HepG2 (cell line): ENCODE measurements around the gene CCDC88C. TPM values are rescaled to one million over a fixed set of nuclear protein-coding genes. Genes with fewer than 3 reads are reported as not detected.

Experiments used
- ATAC-seq: fragments of 200-7000 bp; cut with Tn5 transposase; 3 replicates; pipeline ENCODE4 v1.9.1; 2020; ENCODE audit warnings: mild to moderate bottlenecking, moderate library complexity
- BruUV-seq: library from RNA; stranded (reverse); fragments of 400-500 nt; replicated peaks from 2 replicates; lab custom pipeline; 2021; lab: Mats Ljungman, UMichigan
- CTCF ChIA-PET: fragments of 300-600 bp; formaldehyde crosslinking; extraction: SDS; loops from one replicate; lab custom pipeline; 2021; ENCODE audit warnings: low total read pairs, inconsistent platforms, low intra/inter-chr PET ratio; lab: Yijun Ruan, JAX
- POLR2A ChIA-PET: fragments of 350-600 bp; sonication (Branson Sonifier 250); formaldehyde crosslinking; loops from one replicate; lab custom pipeline; 2020; ENCODE audit warnings: antibody characterized with exemption, inconsistent platforms; lab: Yijun Ruan, JAX
- DNase-seq: peaks from one replicate; pipeline ENCODE4 v3.0.0-alpha.2; 2015; ENCODE audit warnings: low spot score
- FAIRE-seq: peaks from 3 replicates; lab custom pipeline; 2011; peaks lifted over from hg19 to GRCh38; lab: Jason Lieb, UNC
- H2AFZ ChIP-seq: one replicate; pipeline ENCODE4 v1.6.1; 2011; ENCODE audit warnings: low read length, inconsistent platforms
- H3K27ac ChIP-seq: fragments of 300-600 bp; 3 replicates; pipeline ENCODE4 v1.8.0; 2011; ENCODE audit warnings: mixed run types, mild to moderate bottlenecking, mixed read lengths, low read length, inconsistent platforms; ENCODE audit not compliant: insufficient read depth; ENCODE audit errors: extremely low read length
- H3K27me3 ChIP-seq, 2 experiments: fragments of 200-600 bp in 1 of 2; 2 replicates in 1 of 2; 3 replicates in 1 of 2; pipeline versions ENCODE4 v1.6.0 to v1.8.0; 2011; ENCODE audit warnings: low read length in 2 of 2, mild to moderate bottlenecking in 2 of 2, moderate library complexity in 2 of 2, inconsistent platforms in 1 of 2; ENCODE audit not compliant: insufficient read depth in 2 of 2, control insufficient read depth in 1 of 2
- H3K36me3 ChIP-seq, 2 experiments: fragments of 200-600 bp in 1 of 2; replicated peaks in 1 of 2; 2 replicates in 1 of 2; 3 replicates in 1 of 2; pipeline versions ENCODE4 v1.5.1 to v1.8.0; 2011; ENCODE audit warnings: low read length in 2 of 2, inconsistent platforms in 1 of 2; ENCODE audit not compliant: insufficient read depth in 2 of 2, control insufficient read depth in 1 of 2
- H3K4me1 ChIP-seq: 2 replicates; pipeline ENCODE4 v1.5.1; 2012; ENCODE audit warnings: low read length, inconsistent platforms; ENCODE audit not compliant: insufficient read depth
- H3K4me2 ChIP-seq: 2 replicates; pipeline ENCODE4 v1.6.0; 2011; ENCODE audit warnings: low read depth, low read length, inconsistent platforms
- H3K4me3 ChIP-seq, 3 experiments: fragments of 200-600 bp in 1 of 3; sonication (generic), shearing (Covaris generic) in 1 of 3; replicated peaks in 1 of 3; 2 replicates each; pipeline ENCODE4 v1.5.1; 2011 to 2016; ENCODE audit warnings: low read length in 3 of 3, inconsistent platforms in 2 of 3, low read depth in 2 of 3, mild to moderate bottlenecking in 2 of 3, control low read depth in 1 of 3, mixed read lengths in 1 of 3; ENCODE audit not compliant: insufficient read depth in 1 of 3
- H3K79me2 ChIP-seq: one replicate; pipeline ENCODE4 v1.6.1; 2011; ENCODE audit warnings: low read length, inconsistent platforms; ENCODE audit not compliant: insufficient read depth
- H3K9ac ChIP-seq: 2 replicates; pipeline ENCODE4 v1.6.0; 2011; ENCODE audit warnings: mild to moderate bottlenecking, low read depth, low read length, inconsistent platforms; ENCODE audit not compliant: insufficient read depth
- H3K9me3 ChIP-seq: 2 replicates; pipeline ENCODE4 v1.5.1; 2012; ENCODE audit warnings: mild to moderate bottlenecking, low read length
- H4K20me1 ChIP-seq: 2 replicates; pipeline ENCODE4 v1.6.0; 2011; ENCODE audit warnings: inconsistent platforms, mild to moderate bottlenecking, low read length, moderate library complexity; ENCODE audit not compliant: insufficient read depth
- JUN ChIP-seq: sonication (generic); formaldehyde crosslinking; IDR thresholded peaks from 2 replicates; pipeline ENCODE4 v1.4.0; 2020; ENCODE audit warnings: mild to moderate bottlenecking, missing genetic modification reagents
- PHF20 ChIP-seq: sonication (generic); formaldehyde crosslinking; IDR thresholded peaks from 2 replicates; pipeline ENCODE4 v1.5.0; 2020; ENCODE audit warnings: mild to moderate bottlenecking, missing genetic modification reagents
- SKI ChIP-seq: fragments of 450-650 bp; IDR thresholded peaks from one replicate; pipeline ENCODE4 v1.6.1; 2018; ENCODE audit warnings: mild to moderate bottlenecking; ENCODE audit not compliant: partially characterized antibody
- UBTF ChIP-seq: sonication (generic); formaldehyde crosslinking; IDR thresholded peaks from 2 replicates; pipeline ENCODE4 v1.4.0; 2020; ENCODE audit warnings: mild to moderate bottlenecking, missing genetic modification reagents
- ZBTB7B ChIP-seq: sonication (generic); formaldehyde crosslinking; IDR thresholded peaks from 2 replicates; pipeline ENCODE4 v1.4.0; 2020; ENCODE audit warnings: missing genetic modification reagents
- ZBTB8A ChIP-seq: sonication (generic); formaldehyde crosslinking; IDR thresholded peaks from 2 replicates; pipeline ENCODE4 v1.4.0; 2020; ENCODE audit warnings: mild to moderate bottlenecking, low read depth, missing genetic modification reagents, borderline replicate concordance
- ZKSCAN5 ChIP-seq: sonication (generic); formaldehyde crosslinking; IDR thresholded peaks from 2 replicates; pipeline ENCODE4 v1.5.1; 2020; ENCODE audit warnings: mild to moderate bottlenecking, missing genetic modification reagents
- ZNF121 ChIP-seq: sonication (generic); formaldehyde crosslinking; IDR thresholded peaks from 2 replicates; pipeline ENCODE4 v1.5.0; 2020; ENCODE audit warnings: mild to moderate bottlenecking, missing genetic modification reagents
- ZNF18 ChIP-seq: sonication (generic); formaldehyde crosslinking; IDR thresholded peaks from 2 replicates; pipeline ENCODE4 v1.8.0; 2022; ENCODE audit warnings: mild to moderate bottlenecking, missing genetic modification reagents; ENCODE audit not compliant: insufficient replicate concordance
- ZNF335 ChIP-seq: sonication (generic); formaldehyde crosslinking; IDR thresholded peaks from 2 replicates; pipeline ENCODE4 v1.4.0; 2020; ENCODE audit warnings: missing genetic modification reagents
- ZNF547 ChIP-seq: sonication (generic); formaldehyde crosslinking; IDR thresholded peaks from 2 replicates; pipeline ENCODE4 v1.5.1; 2020; ENCODE audit warnings: mild to moderate bottlenecking, missing genetic modification reagents
- ZNF879 ChIP-seq: sonication (generic); formaldehyde crosslinking; IDR thresholded peaks from 2 replicates; pipeline ENCODE4 v1.8.1; 2023; ENCODE audit warnings: missing genetic modification reagents
- WGBS: methylation state at CpG from one replicate; pipeline ENCODE4 v1.1.6; 2017; ENCODE audit warnings: low lambda C conversion rate; 5-methylcytosine and 5-hydroxymethylcytosine counted together
- in situ Hi-C: cut with HindIII; loops from 2 replicates; pipeline ENCODE4 v1.10.0; 2017; ENCODE audit warnings: low pct_unique_long_range_greater_than_20kb; ENCODE audit not compliant: extremely low pct_ligation_motif_present
- intact Hi-C: fragments of 100-400 bp; cut with micrococcal nuclease; formaldehyde crosslinking; loops from one replicate; pipeline ENCODE4 v1.10.0; 2022; ENCODE audit not compliant: unreplicated experiment
- polyA plus RNA-seq, 8 experiments: library from polyadenylated mRNA; depleted of rRNA in 3 of 8; stranded (reverse) in 7 of 8; unstranded in 1 of 8; fragments of >200 nt; fragmentation: Illumina TruSeq in 4 of 8; extraction: Trizol in 4 of 8; gene quantifications; 2 replicates each; pipeline versions ENCODE4 v1.2.1 to v1.2.3, GENCODE V29; 2011 to 2016; ENCODE audit warnings: low read depth in 4 of 8, missing spikeins in 1 of 8, mixed read lengths in 1 of 8; ENCODE audit not compliant: insufficient read depth in 1 of 8
- total RNA-seq, 5 experiments: library from RNA; depleted of rRNA; stranded (reverse); fragments of >200 nt; fragmentation: Illumina TruSeq; extraction: Trizol; gene quantifications; 2 replicates each; pipeline ENCODE4 v1.2.3, GENCODE V29; 2016; ENCODE audit warnings: low read depth in 1 of 5

The CCDC88C gene
- total and polyA plus RNA-seq, 2 of the 13 experiments (the other 11 are each of a cell fraction or from before 2014, with no cell fraction given) = 3.6 to 11.7 TPM

DNA sequence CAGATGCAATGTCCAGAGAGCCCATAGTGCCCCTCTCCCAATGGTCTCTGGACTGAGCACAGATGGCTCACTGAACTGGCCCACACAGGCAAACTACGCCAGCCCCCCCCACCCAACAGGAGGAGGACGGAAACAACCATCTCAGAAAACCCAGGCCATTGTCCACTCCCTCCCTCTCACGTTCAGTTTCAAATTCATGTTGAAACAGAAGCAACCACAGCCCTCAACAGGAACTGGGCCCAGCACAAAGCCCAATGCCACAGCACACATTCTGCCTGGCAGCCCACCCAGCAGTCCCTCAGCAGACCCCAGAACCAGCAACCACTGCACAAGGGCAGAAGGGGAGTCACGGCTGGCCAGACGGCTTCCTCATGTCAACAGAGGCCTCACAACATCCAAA, 10.6 kb downstream of the CCDC88C start:
- 98% methylated on average over 5 of the region's 5 CpGs for WGBS
- Histone ChIP-seq H3K27ac (no peak overlapping the region), H3K4me2 (no peak overlapping the region), H3K4me3 (no peak overlapping the region), H3K27me3 (no peaks in the 10 kb centered on the region; a peak in 1 of 5 replicates), H3K9ac (no peak overlapping the region), H3K36me3 (peaks cover 5 to 8% of the 10 kb centered on the region in 2 experiments; a peak in 3 of 5 replicates), H3K9me3 (no peaks in the 10 kb centered on the region), H2AFZ (no peak overlapping the region)
- FAIRE-seq = no peak
- intact Hi-C loops = no loop called here
- TF ChIP-seq ZNF879 (CRISPR knock-in tag) (no peak), ZKSCAN5 (CRISPR knock-in tag) (no peak), ZBTB7B (CRISPR knock-in tag) (no peak), JUN (CRISPR knock-in tag) (no peak), ZNF547 (CRISPR knock-in tag) (no peak), ZNF18 (no peak), SKI (no peak), ZNF335 (CRISPR knock-in tag) (no peak), ZBTB8A (CRISPR knock-in tag) (no peak), UBTF (CRISPR knock-in tag) (no peak), PHF20 (CRISPR knock-in tag) (no peak), ZNF121 (no peak)
- TF ChIP-seq, all 625 proteins: peak for 0
- Histone ChIP-seq H3K79me2 (peaks cover 30% of the 10 kb centered on the region), H3K4me1 (peaks cover 7% of the 10 kb centered on the region), H4K20me1 (no peaks in the 10 kb centered on the region; the same call in 1 of the 2 replicates)
- no TSS peak for BruUV-seq
- in situ Hi-C loops = no loop called here
- DNase-seq (no peak), ATAC-seq (no peak)
- CTCF ChIA-PET = no interaction called here
- POLR2A ChIA-PET = no interaction called here
